ENCODE results near the gene RRBP1.

The RRBP1 gene

DNA sequence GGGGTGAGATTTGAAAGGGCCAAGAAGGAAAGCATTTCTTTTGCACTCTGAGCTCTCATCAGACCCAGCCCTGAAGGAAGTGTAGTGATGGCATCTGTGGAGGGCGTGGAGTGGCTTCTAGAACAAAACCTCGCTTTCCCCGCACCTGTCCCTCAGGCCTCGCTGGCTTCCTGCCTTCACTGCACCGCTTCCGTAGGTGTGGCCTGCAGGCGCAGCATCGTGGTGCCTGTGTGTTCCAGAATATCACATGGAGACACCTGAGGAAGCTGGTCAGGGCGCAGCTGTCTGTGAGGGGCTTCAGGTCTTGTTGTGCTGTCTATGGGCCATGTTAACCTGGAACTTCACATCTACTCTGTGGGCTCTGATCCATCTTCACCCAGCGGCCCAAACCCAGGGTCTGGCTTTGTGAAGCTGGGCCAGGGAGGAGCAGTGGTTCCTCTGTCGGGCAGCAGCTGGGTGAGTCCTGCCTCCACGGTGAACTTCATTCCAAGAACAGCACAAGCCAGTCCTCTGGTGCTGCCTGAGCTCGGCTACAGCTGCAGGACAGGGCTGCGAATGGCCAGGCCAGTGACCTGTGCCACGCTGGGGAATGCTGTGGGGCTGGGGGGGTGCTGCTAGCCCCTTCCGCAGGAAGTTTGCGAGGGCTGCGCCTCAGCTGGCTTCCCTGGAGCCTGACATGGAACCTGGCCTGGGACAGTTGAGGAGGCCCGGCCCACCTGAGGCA is 71.3 kb downstream of the RRBP1 start:
- peak; percentile 41 for DNase-seq
- ATAC-seq: no peak

DNA sequence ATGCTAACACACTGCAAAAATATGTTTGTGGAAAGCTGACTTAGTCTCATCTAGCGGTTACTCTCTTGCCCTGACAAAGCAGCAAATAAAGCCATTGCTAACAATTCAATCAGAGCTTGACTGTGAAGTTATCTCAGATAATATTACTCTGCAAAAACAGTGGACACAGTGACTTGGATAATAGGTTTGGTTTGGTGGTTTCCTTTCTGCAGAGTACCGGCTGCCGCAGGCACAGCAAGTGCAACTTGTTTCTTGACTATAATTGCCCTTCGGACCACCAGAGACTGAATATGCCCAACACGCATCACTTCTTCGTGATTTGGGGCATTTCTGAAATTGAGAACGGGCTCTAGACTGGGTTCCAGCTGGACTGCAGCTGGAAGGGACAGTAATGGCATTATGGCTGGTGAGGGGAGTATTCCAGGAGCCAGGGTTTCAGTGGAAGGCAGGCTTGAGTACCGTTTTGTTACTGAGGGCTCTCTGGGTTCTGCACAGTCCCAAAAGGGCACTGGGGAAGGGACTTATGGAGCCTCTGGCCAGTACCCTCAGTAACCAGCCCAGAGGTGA is 72.1 kb downstream of the RRBP1 start:
- ATAC-seq: no peak
- DNase-seq: no peak

DNA sequence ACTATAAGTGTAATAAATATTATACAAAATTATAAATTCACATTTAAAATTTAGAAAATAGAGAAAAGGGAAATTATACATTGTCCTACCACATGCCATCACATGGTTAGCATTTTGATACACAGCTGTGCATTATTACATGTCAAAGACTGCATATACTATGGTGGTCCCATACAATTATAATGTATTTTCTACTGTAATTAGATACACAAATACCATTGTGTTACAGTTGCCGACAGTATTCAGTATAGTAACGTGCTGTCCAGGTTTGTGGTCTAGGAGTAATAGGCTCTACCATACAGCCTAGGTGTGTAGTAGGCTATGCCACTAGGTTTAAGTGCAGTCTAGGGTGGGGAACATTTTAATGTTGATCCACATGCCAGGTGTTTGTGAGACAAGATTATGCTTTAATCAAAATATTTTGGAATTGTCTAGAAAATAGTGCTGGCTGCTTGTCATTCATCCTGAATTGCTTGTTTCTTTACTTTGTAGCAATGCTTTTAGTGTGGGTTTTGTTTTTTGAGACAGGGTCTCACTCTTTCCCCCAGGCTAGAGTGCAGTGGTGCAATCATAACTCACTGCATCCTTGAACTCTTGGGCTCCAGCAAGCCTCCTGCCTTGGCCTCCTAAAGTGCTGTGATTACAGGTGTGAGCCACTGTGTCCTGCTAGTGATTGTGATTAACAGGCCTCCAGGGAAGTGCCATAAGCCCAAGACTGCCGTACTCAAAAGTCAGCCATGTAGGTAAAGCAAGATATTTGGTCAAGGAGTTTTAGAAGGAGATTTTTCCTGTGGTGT is 73.1 kb downstream of the RRBP1 start:
- no peak for DNase-seq
- no peak for ATAC-seq

DNA sequence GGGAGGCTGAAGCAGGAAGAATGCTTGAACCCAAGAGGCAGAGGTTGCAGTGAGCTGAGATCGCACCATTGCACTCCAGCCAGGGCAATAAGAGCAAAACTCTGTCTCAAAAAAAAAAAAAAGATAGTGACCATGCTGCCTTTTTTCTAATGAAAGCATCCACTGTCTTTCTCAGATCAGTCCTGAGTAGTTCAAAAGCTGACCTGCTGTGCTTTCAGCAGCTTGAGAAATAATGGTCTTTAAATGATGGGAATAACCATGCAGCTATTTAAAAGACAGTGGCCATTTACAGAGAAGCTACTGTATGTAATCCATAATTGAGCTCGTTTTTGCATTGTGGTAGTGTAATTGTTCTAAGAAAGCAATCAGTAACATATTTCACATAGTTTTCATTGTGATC is 76.0 kb downstream of the RRBP1 start:
- ATAC-seq: no peak
- DNase-seq: no peak

DNA sequence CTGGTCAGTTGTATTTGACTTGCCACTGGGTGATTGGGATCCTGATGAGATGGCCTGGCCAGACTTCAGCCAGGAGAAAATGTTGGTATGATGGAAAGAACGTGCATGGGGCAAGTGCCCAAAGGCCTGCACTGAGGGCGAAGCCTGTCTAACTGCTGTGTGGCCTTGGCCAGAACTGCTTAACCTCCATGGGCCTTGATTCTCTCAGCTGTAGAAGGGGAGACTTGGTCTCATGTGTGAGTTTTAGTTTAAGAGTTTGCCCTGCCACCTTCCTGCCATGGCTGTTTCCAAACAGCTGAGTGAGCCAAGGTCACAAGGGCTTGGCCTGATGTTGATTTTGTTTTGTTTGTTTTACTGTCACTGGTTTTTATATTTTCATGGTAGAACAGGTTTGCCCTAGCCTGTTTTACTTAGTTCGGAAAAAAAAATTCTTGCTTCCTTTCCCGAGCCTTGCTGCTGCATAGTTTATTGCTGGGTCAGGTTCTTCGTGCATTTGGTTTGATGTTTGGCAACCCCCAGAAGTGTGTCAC is 76.8 kb downstream of the RRBP1 start:
- no peak for ATAC-seq

DNA sequence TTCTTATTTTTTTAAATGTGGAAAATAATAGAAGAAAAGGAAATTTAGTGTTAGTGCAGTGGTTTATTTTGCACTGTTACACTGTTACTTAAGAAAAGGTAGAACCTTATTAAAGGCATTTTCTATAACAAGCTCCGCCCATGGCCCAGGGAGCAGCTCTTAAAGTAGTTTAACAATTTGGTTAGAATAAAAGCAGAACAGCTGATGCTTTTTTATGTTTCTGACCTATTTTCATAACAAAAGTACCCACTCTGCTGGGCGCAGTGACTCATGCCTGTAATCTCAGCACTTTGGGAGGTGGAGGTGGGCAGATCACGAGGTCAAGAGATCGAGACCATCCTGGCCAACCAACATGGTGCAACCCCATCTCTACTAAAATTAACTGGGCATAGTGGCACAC is 79.5 kb downstream of the RRBP1 start:
- ATAC-seq: no peak
- DNase-seq: no peak

More for the DNA sequence above, 76.8 kb downstream of the RRBP1 start:
- DNase-seq: no peak

DNA sequence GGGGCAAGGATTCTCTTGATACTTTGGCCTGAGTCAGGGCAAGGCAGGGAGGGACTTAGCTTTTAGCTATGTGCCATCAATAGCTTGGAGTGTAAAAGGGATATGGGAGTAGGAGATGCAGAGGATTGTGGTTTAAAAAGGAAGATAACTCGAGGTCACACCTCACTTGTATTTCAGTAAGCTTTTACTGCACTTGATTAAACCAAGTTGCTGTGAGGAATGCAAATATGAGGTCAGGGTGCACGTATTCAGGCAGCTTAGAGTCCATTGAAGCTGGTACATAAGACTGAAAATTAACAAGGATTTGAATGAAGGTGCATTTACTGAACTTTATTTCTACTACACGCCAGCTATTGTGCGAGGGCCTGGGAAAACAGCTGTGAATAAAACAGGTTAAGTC is 80.1 kb downstream of the RRBP1 start:
- DNase-seq: no peak

DNA sequence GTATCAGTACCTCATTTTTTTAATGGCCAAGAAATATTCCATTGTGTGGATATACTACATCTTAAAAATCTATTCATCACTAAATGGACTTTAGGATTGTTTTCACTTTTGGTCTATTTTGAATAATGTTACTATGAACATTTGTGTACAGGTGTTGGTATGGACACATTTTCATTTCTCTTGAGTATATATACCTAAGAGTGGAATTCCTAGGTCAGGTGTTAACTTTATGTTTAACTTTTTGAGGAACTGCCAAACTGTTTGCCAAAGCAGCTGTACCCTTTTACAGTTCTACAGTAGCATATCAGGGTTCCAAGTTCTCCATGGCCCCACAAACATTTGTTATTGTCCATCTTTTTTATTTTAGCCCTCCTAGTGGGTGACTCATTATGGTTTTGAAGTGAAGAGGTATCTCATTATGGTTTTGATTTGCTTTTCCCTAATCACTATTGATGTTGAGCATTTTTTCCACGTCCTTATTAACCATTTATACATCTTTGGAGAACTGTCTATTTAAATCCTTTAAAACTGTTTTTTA is 84.0 kb downstream of the RRBP1 start:
- ATAC-seq: no peak

More for the DNA sequence above, 80.1 kb downstream of the RRBP1 start:
- no peak for ATAC-seq

DNA sequence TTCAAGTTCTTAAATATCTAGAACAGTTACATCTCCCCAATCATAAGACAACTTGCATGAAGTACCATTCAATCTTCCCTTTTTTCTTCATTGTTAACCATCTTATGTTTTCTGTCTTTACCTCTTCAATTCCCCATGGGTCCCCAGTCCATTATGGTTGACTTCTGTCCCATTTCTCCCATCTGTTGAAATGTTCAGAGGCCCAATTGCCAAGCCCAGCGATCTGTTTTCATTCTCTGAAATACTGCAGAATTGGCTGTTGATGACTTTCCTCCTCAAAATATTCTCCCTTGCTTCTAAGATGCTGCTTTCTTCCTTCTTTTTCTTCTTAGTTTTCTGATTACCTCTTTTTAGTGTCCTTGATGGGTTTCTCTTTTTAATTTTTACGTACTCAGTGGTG is 86.2 kb downstream of the RRBP1 start:
- DNase-seq: no peak
- ATAC-seq: no peak

More for the DNA sequence above, 84.0 kb downstream of the RRBP1 start:
- no peak for DNase-seq

DNA sequence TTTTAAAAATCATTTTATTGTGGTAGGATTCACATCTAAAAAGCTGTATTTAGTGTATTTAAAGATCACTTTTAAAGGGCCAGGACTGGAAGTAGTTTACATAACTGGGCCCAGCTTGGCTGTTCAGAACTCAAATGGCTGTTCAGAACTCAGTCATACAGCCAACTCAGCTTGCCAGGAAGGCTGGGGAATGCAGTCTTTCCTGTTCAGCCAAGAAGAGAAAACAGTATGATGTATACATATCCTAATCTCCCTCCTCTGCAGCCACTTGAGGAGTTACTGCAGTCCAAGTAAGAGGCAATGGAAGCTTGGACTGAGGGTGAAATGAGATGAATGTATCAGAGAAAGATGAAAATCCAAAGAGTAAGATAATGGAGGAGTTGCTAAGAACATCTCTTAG is 87.6 kb downstream of the RRBP1 start:
- DNase-seq (no peak), ATAC-seq (no peak)

DNA sequence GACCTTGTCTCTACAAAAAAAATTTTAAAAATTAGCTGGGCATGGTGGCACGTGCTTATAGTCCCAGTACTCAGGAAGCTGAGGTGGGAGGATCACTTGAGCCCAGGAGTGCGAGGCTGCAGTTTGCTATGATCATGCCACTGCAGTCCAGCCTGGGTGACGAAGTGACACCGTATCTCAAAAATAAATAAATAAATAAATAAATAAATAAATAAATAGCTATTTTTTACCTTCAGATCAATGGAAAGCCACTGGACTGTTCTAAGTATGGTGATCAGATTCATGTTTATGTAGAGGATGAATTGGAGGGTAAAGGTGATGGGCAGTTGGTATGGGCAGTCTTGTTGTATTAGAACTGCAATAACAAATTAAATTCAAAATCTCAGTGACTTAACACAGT is 88.1 kb downstream of the RRBP1 start:
- no peak for ATAC-seq
- no peak for DNase-seq

DNA sequence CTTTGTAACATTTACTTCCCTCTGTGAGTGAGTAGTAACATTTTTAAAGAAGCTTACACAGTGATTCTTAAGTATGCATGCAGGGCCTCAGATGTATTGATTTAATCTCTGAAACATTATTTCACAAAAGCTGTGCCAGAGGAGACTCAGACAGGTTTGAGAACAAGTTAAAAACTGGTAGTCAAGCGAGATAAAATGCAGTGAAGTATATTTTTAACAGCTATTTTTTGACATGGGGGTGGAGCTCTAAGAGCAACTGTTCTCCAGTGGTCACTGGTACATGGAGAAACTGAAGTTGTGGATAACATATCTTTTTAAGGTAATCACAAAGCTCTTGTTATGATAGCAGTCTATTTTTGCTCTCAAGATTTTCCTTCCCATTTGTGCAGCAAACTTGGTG is 91.8 kb downstream of the RRBP1 start:
- DNase-seq: no peak
- ATAC-seq: no peak

DNA sequence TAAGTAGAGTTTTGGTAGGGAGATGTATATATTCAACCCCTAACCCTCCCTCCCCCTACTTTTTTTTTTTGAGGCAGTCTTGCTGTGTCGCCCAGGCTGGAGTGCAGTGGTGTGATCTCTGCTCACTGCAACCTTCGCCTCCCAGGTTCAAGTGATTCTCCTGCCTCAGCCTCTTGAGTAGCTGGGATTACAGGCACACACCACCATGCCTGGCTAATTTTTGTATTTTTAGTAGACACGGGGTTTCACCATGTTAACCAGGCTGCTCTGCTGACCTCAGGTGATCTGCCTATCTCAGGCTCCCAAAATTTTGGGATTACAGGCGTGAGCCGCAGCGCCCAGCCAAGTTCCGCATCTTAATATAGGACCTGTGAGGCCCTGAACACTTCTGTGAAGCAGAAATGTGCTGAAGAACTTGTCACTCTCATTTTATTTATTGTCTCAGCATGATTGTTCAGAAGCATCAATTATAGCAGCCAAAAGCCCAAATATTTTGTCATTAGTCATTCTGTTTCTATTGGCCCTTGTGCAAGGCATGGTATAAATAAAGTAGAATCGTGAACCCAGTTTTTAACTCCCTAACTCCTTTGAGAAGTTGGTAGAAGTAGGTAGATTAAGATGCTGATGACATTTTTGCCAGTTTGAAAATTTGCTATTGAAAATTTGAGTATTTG is 92.7 kb downstream of the RRBP1 start:
- DNase-seq (no peak), ATAC-seq (no peak)

DNA sequence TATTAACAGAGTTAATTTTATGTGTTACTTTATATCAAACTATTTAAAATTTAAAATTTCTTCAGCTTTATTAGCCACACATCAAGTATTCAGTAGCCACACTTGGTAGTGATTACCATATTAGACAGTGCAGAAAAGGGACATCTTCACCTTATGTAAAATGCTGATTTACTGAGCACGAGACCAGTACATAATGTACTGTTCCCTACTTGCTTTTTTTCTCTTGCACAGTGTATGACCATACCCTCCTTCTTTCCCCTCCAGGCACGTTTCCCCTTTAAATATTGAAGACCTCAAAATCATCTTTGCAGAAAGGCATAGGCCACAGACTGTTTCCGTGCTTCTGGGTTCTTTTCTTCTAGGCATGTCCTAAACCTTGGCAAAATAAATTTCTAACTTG is 94.2 kb downstream of the RRBP1 start:
- DNase-seq (no peak), ATAC-seq (no peak)

DNA sequence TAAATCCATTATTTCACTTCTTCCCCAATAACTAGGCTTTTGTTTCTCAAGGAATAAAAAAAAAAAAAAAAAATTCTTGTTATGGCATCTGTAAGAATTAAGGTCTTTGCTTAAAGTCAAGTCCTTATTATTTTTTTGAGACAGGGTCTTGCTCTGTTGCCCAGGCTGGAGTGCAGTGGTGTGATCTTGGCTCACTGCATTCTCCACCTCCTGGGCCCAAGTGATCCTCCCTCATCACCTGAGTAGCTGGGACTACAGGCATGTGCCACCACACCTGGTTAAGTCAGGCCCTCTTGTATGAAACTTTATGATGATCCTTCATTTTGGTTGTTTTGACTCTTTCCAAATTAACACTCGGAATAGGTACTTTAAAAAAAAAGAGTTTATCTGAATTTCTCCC is 94.9 kb downstream of the RRBP1 start:
- DNase-seq (no peak), ATAC-seq (no peak)

DNA sequence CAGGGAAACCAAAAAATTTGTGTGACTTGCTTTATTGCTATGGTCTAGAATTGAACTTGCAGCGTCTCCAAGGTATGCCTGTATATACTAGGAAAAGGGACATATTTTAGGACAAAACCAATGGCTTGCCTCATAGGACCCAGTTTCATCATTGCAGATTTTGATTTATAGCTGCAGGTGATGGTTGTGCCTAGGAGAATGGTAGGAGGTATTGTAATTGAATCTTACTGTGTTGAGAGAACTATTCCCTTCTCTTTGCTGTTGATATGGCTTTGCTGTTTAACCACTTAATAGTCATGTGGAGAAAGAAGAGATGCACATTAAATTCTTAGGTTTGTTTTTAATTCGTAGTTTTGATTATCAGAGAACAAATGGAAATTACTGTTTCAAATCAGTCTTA is 95.8 kb downstream of the RRBP1 start:
- DNase-seq (no peak), ATAC-seq (no peak)

DNA sequence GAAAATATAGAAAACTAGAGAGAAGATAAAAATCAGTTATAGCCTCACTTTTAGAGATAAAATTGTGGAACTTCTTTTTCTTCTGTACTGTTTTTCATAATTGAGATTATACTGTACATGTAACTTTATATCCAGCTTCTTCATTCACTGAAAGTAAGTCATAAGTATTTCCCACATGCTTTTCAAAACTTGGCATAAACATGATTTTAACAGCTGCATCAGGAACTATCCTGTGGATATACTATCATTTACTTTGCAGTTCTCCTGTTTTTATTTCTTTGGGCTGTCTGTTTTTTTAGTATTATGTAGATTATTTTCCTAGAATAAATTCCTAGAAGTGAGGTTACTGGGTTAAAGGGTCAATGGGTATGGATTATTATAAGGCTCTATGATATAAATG is 97.4 kb downstream of the RRBP1 start:
- ATAC-seq: no peak
- DNase-seq: no peak

DNA sequence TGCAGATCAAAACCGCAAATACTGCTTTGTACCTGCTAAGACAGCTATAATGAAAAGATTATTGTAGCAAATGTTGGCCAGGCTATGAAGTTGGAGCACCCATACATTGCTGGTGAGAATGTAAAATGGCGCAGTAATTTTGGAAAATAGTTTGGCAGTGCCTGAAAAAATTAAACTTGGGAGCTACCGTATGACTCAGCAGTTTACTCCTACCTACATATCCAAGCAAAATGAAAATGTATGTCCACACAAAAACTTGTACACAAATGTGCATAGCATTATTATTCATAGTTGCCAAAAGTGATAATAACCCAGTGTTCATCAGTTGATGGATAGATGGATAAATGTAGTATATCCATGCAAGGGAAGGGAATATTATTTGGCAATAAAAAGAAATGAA is 98.9 kb downstream of the RRBP1 start:
- DNase-seq: no peak
- no peak for ATAC-seq

DNA sequence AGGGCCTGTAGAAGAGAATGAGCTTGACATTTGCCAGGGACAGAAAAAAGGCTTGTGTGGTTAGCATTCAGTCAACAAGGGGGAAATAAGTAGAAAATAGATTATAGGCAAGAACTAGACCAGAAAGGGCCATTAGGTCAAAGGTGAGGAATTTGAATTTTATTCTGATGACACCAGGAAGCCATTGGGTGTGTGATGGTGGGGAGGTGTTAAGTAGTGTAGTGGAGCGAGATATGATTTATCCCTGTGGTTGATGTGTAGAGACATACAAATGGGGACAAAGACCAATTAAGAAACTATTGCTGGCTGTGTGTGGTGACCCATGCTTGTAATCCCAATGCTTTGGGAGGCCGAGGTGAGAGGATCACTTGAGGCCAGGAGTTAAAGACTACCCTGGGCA is 101.1 kb downstream of the RRBP1 start:
- ATAC-seq (no peak), DNase-seq (no peak)

DNA sequence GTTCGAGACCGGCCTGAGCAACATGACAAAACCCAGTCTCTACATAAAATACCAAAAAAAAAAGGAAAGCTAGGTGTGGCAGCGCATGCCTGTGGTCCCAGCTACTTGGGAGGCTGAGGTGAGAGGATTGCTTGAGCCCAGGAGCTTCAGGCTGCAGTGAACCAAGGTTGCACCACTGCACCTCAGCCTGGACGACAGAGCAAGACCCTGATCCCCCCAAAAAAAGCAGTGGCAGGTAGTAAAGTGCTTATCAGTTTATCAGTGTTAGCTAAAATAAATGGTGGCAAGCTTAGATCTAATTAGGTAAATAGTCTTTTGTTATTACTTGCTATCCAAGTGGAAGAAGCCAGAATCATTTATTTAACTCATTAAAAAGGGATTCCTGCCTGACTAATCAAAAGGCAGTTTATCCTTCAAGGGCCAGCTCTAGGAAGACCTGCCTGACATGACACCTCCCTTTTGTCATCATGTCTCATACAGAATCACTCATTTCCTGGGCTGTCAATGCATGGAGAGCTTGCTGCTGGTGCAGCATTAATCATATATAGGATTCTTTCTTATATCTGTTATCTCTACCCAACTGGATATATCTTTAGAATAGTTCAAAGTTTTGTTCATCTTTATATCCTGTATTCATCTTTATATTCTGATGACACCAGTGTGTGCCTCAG is 102.5 kb downstream of the RRBP1 start:
- ATAC-seq: no peak
- DNase-seq: no peak

DNA sequence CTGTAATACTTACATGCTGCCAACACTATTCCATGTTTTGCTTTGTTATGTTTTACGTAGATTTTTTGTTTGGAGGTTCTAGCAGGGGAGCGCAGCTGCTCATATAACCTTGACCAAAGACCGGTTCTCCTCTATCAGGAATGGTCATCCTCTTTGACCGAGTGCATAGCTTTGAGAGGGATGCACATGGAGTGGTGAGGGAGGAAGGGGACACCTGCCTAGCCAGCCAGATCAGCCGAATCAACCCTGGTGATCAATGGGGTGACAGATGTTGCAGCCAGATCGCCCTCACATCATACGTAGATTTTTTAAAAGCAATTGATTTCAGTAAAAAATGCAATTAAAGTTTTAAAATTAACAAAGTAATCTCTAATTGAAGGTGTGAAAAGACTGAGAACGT is 105.8 kb downstream of the RRBP1 start:
- ATAC-seq (no peak), DNase-seq (no peak)

DNA sequence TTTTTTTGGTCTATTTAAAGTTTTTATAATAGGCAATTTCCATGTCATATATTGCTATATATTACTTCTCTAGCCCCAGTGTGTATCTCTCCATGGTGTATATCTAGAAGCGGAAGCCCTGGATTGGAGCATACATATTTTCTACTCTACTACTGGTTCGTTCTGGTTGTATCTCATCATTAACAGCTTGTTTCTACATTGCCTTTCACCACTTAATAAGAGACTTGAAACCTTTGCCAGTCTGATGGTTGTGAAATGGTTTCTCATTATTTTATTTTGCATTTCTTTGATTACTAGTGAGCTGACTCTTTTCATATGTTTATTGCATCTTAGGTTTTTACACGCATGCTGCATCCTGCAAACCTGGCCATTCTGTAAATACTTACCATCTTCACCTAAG is 108.6 kb downstream of the RRBP1 start:
- DNase-seq (no peak), ATAC-seq (no peak)
